Measurements from ENCODE around the gene REEP1. TPM values are rescaled to one million over a fixed set of nuclear protein-coding genes. Genes with fewer than 3 reads are reported as not detected.

REEP1 gene
- total and polyA plus RNA-seq, 2 of the 4 experiments (the other 2 are of a cell fraction): under 0.01 to 0.03 TPM

GRCh38 chr2:86216575-86217555 lies 120.6 kb downstream of the REEP1 start:
- H3K79me1 ChIP-seq (ENCODE audit: low read depth in 1 of 2, low read length in 2 of 2): no peaks in the 10 kb centered on the region
- peaks cover 4% of the 10 kb centered on the region for H3K36me3 ChIP-seq (ENCODE audit: control insufficient read depth, insufficient read depth, low read length)
- peak overlapping the region; percentile 38 for H2AFZ ChIP-seq (replicated peaks; ENCODE audit: low read length, poor library complexity)
- DNase-seq: no peak
- H3K4me1 ChIP-seq (ENCODE audit: control insufficient read depth, insufficient read depth, low read length): no peaks in the 10 kb centered on the region; the same call in 1 of the 2 replicates
- no peak overlapping the region for H3K9ac ChIP-seq (ENCODE audit: low read depth, low read length)
- H3K56ac ChIP-seq (ENCODE audit: extremely low read depth, insufficient read depth, low read length): no peak overlapping the region
- no peak overlapping the region for H2BK20ac ChIP-seq (ENCODE audit: low read depth, low read length)
- ChIA-PET POLR2A (ENCODE audit: unreplicated experiment) (no interaction called here), CTCF (no interaction called here)
- no peak overlapping the region for H2AK9ac ChIP-seq (replicated peaks; ENCODE audit: low read depth, low read length, poor library complexity)
- no peak overlapping the region for H4K5ac ChIP-seq (ENCODE audit: low read depth, low read length)
- BruUV-seq (replicated peaks): no TSS peak
- no peaks in the 10 kb centered on the region for H3K9me1 ChIP-seq (ENCODE audit: insufficient read depth, low read length)
- H2BK15ac ChIP-seq (ENCODE audit: low read depth, low read length): no peak overlapping the region
- no peak overlapping the region for H3K4me3 ChIP-seq (ENCODE audit: insufficient read depth, low read depth, low read length)
- H4K20me1 ChIP-seq (ENCODE audit: insufficient read depth, low read length): no peaks in the 10 kb centered on the region
- no peak for ATAC-seq (ENCODE audit: low read depth)
- no peak overlapping the region for H3K4me2 ChIP-seq (ENCODE audit: low read depth, low read length)
- intact Hi-C loops (cut with micrococcal nuclease) (no loop called here), in situ Hi-C loops (cut with MboI; ENCODE audit: low sequenced_read_pairs) (no loop called here), dilution Hi-C loops (cut with HindIII; ENCODE audit: low sequenced_read_pairs, unreplicated experiment) (no loop called here)
- 80% methylated on average over 4 of the region's 13 CpGs; no CpG with 5 or more reads in 1 of the 2 experiments for whole genome bisulfite sequencing, 2 experiments (ENCODE audit: extremely low coverage in 2 of 2, insufficient read length in 1 of 2)
- no peak overlapping the region for H3K14ac ChIP-seq (replicated peaks; ENCODE audit: low read depth, low read length)
- H2AK5ac ChIP-seq (ENCODE audit: low read depth, low read length): no peak overlapping the region
- H4K8ac ChIP-seq (ENCODE audit: low read depth in 2 of 2, low read length in 2 of 2): no peak overlapping the region
- H3K23ac ChIP-seq (ENCODE audit: low read depth, low read length): no peak overlapping the region
- H3K9me3 ChIP-seq (ENCODE audit: control insufficient read depth, insufficient read depth, low read length): no peaks in the 10 kb centered on the region
- H3K18ac ChIP-seq (ENCODE audit: low read depth, low read length): no peak overlapping the region
- no peak overlapping the region for H3K4ac ChIP-seq (ENCODE audit: low read depth, low read length)
- TF ChIP-seq MAFK (IDR thresholded peaks at IDR 0.05; ENCODE audit: low read depth, low read length) (peak; percentile 88), CHD1 (IDR thresholded peaks at IDR 0.05; ENCODE audit: low read depth, low read length) (no peak), NFE2L2 (IDR thresholded peaks at IDR 0.05; ENCODE audit: low read depth, low read length) (peak; percentile 46; the same call in 1 of the 2 replicates)
- no peak overlapping the region for H2BK5ac ChIP-seq (ENCODE audit: low read depth, low read length, poor library complexity, severe bottlenecking)
- H2BK120ac ChIP-seq (ENCODE audit: low read depth, low read length): no peak overlapping the region
- no peaks in the 10 kb centered on the region for H3K27me3 ChIP-seq (ENCODE audit: control insufficient read depth, insufficient read depth, low read length)
- no peak overlapping the region for H4K91ac ChIP-seq (ENCODE audit: insufficient read depth, low read depth, low read length)
- H3K27ac ChIP-seq (ENCODE audit: insufficient read depth, low read length): no peak overlapping the region

All from IMR-90 (cell line).